ENCODE results near the gene PLA2G6. TPM values are rescaled to one million over a fixed set of nuclear protein-coding genes. Genes with fewer than 3 reads are reported as not detected.
A peak's percentile ranks its signal among the peaks of the same experiment; 100 is the strongest.
"Not testable (repeated sequence)": the region's sequence is repeated elsewhere in the genome, so short reads cannot be mapped to it uniquely, and the experiment has no call there.

The PLA2G6 gene
- total RNA-seq, 1 experiment from 2014 or later: 29.9 TPM

GRCh38 chr22:38180841-38181452 lies 683 bp downstream of the PLA2G6 start (continued):
- 0 out of 2 replicates have a peak, but pooled peaks have one; percentile 63 for TF ChIP-seq FOXP4 (CRISPR knock-in tag; IDR thresholded peaks at IDR 0.05)
- TF ChIP-seq USF2 (CRISPR knock-in tag; IDR thresholded peaks at IDR 0.05): peak; percentile 60; the same call in 1 of the 2 replicates
- TF ChIP-seq ZNF219 (CRISPR knock-in tag; IDR thresholded peaks at IDR 0.05; ENCODE audit: borderline replicate concordance): no peak

DNA sequence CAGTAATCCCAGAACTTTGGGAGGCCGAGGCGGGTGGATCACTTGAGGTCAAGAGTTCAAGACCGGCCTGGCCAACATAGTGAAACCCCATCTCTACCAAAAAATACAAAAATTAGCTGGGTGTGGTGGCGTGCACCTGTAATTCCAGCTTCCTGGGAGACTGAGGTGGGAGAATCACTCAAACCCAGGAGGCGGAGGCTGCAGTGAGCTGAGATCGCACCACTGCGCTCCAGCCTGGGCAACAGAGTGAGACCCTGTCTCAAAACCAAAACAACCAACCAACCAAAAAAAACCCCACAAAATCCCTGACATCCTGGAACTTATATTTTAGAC lies 3.1 kb downstream of the PLA2G6 start:
- ATAC-seq; H3K9me3 Mint-ChIP-seq; POLR2A ChIA-PET; H3K4me3 Mint-ChIP-seq; DNase-seq (ENCODE audit: low spot score); H3K36me3 Mint-ChIP-seq; H3K27me3 Mint-ChIP-seq (ENCODE audit: low read depth); H3K27ac Mint-ChIP-seq: not testable (repeated sequence)
- CTCF ChIA-PET: interaction anchor here (1.2 to 1.4 kb wide), 3 partner anchors 23 to 126 kb away, joined by 3 to 6 read pairs (median 6); partner anchors contain the start of gene MAFF
- peaks cover 26% of the 10 kb centered on the region for H3K4me1 Mint-ChIP-seq
- TF ChIP-seq ZNF121 (CRISPR knock-in tag; IDR thresholded peaks at IDR 0.05): 0 out of 2 replicates have a peak, but pooled peaks have one; percentile 22

DNA sequence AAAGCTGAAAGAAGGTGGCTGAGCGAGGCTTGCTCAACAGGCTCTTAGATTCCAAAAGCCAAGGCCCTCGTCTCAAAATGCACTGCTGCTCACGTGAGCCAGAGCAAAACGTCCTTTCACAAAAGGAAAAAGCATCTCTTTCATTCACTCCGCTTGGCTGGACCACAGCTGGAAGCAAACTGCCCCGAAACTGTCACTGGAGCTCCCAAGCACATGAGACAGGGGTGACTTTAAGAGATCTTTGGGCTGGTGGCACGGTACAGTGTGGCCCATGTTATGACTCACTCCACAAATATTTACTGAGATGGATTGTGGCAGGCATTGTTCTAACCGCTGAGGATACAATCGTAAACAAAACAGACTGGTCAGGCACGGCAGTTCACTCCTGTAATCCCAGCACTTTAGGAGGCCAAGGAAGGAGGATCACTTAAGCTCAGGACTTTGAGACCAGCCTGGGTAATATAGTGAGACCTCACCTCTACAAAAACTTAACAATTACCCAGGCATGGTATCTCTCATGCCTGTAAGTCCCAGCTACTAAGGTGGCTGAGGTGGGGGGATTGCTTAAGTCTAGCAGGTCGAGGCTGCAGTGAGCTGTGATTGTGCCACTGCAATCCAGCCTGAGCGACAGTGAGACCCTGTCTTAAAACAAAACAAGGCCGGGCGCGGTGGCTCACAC lies 3.6 kb downstream of the PLA2G6 start:
- DNase-seq (ENCODE audit: low spot score) (no peak), ATAC-seq (no peak)
- POLR2A ChIA-PET: no interaction called here
- H3K4me3 Mint-ChIP-seq: no peak overlapping the region
- no peaks in the 10 kb centered on the region for H3K36me3 Mint-ChIP-seq
- peaks cover 30% of the 10 kb centered on the region for H3K4me1 Mint-ChIP-seq
- CTCF ChIA-PET: interaction anchor here (1.2 to 5.3 kb wide), 4 partner anchors 24 to 126 kb away, joined by 3 to 23 read pairs (median 6); partner anchors contain the start of gene MAFF
- no peaks in the 10 kb centered on the region for H3K27me3 Mint-ChIP-seq (ENCODE audit: low read depth)
- TF ChIP-seq CREM (CRISPR knock-in tag; IDR thresholded peaks at IDR 0.05) (no peak), ATF6 (CRISPR knock-in tag; IDR thresholded peaks at IDR 0.05) (no peak), GABPB1 (CRISPR knock-in tag; IDR thresholded peaks at IDR 0.05) (peak; percentile 61), ELF4 (CRISPR knock-in tag; IDR thresholded peaks at IDR 0.05; ENCODE audit: low read depth) (no peak), ZNF396 (CRISPR knock-in tag; IDR thresholded peaks at IDR 0.05; ENCODE audit: borderline replicate concordance) (no peak), HMGXB4 (CRISPR knock-in tag; IDR thresholded peaks at IDR 0.05) (no peak), OVOL2 (CRISPR knock-in tag; IDR thresholded peaks at IDR 0.05; ENCODE audit: borderline replicate concordance) (no peak), ZMAT4 (CRISPR knock-in tag; IDR thresholded peaks at IDR 0.05) (no peak)
- TF ChIP-seq, protein P1, sequence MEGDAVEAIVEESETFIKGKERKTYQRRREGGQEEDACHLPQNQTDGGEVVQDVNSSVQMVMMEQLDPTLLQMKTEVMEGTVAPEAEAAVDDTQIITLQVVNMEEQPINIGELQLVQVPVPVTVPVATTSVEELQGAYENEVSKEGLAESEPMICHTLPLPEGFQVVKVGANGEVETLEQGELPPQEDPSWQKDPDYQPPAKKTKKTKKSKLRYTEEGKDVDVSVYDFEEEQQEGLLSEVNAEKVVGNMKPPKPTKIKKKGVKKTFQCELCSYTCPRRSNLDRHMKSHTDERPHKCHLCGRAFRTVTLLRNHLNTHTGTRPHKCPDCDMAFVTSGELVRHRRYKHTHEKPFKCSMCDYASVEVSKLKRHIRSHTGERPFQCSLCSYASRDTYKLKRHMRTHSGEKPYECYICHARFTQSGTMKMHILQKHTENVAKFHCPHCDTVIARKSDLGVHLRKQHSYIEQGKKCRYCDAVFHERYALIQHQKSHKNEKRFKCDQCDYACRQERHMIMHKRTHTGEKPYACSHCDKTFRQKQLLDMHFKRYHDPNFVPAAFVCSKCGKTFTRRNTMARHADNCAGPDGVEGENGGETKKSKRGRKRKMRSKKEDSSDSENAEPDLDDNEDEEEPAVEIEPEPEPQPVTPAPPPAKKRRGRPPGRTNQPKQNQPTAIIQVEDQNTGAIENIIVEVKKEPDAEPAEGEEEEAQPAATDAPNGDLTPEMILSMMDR (IDR thresholded peaks at IDR 0.05): no peak
- H3K9me3 Mint-ChIP-seq: no peaks in the 10 kb centered on the region
- H3K27ac Mint-ChIP-seq: peak overlapping the region; percentile 68

- H3K27me3 Mint-ChIP-seq (ENCODE audit: low read depth); H3K4me3 Mint-ChIP-seq; POLR2A ChIA-PET; ATAC-seq; H3K9me3 Mint-ChIP-seq; DNase-seq (ENCODE audit: low spot score); H3K36me3 Mint-ChIP-seq: not testable (repeated sequence)
- peak overlapping the region; percentile 68 for H3K27ac Mint-ChIP-seq
- CTCF ChIA-PET: interaction anchor here (1.4 to 5.3 kb wide), 3 partner anchors 24 to 125 kb away, joined by 3 to 23 read pairs (median 6); partner anchors contain the start of gene MAFF
- H3K4me1 Mint-ChIP-seq: peaks cover 34% of the 10 kb centered on the region
Observed at GRCh38 chr22:38177571-38177925, 4.1 kb downstream of the PLA2G6 start.
